Measurements from ENCODE around the gene JUNB.

Gene JUNB

GRCh38 chr19:12791345-12792050, at the start of gene JUNB:
Gene JUNB (plus strand): TSS chr19:12791486. CDS start chr19:12791772, 286 bp downstream.
- peak; percentile 96 for DNase-seq (ENCODE audit: low spot score)

GRCh38 chr19:12745166-12745897, 46.0 kb upstream of the JUNB start:
- no peak for DNase-seq (ENCODE audit: low spot score)

GRCh38 chr19:12748489-12748888, 42.8 kb upstream of the JUNB start:
- DNase-seq (ENCODE audit: low spot score), result no peak

GRCh38 chr19:12749938-12750521, 41.3 kb upstream of the JUNB start:
- DNase-seq (ENCODE audit: low spot score), result no peak

GRCh38 chr19:12750851-12751250, 40.4 kb upstream of the JUNB start:
- DNase-seq (ENCODE audit: low spot score), result no peak

- no peak for DNase-seq (ENCODE audit: low spot score)
Measured at GRCh38 chr19:12751635-12752034, 39.7 kb upstream of the JUNB start, which contains the start of gene BEST2. Gene BEST2 (plus strand): TSS chr19:12751791. CDS start chr19:12752593, 802 bp downstream.

GRCh38 chr19:12752056-12752781, 39.1 kb upstream of the JUNB start:
- DNase-seq (ENCODE audit: low spot score), result no peak

GRCh38 chr19:12754465-12755196, 36.7 kb upstream of the JUNB start:
- DNase-seq (ENCODE audit: low spot score), result no peak

- no peak for DNase-seq (ENCODE audit: low spot score)
Measured at GRCh38 chr19:12756150-12756883, 35.0 kb upstream of the JUNB start.

- DNase-seq (ENCODE audit: low spot score), result peak; percentile 92
Measured at GRCh38 chr19:12757544-12758274, 33.6 kb upstream of the JUNB start.

- no peak for DNase-seq (ENCODE audit: low spot score)
Measured at GRCh38 chr19:12759686-12760085, 31.6 kb upstream of the JUNB start.

GRCh38 chr19:12763100-12763499, 28.2 kb upstream of the JUNB start:
- no peak for DNase-seq (ENCODE audit: low spot score)

- DNase-seq (ENCODE audit: low spot score), result no peak
Measured at GRCh38 chr19:12764698-12765097, 26.6 kb upstream of the JUNB start.

GRCh38 chr19:12766051-12766521, 25.2 kb upstream of the JUNB start:
- DNase-seq (ENCODE audit: low spot score), result peak; percentile 90

GRCh38 chr19:12767150-12767549, 24.1 kb upstream of the JUNB start:
- no peak for DNase-seq (ENCODE audit: low spot score)

- no peak for DNase-seq (ENCODE audit: low spot score)
Measured at GRCh38 chr19:12767666-12768065, 23.6 kb upstream of the JUNB start.

- DNase-seq (ENCODE audit: low spot score), result no peak
Measured at GRCh38 chr19:12769689-12770088, 21.6 kb upstream of the JUNB start.

- no peak for DNase-seq (ENCODE audit: low spot score)
Measured at GRCh38 chr19:12770922-12771321, 20.4 kb upstream of the JUNB start.

GRCh38 chr19:12772323-12772722, 19.0 kb upstream of the JUNB start:
- peak; percentile 38 for DNase-seq (ENCODE audit: low spot score)

- DNase-seq (ENCODE audit: low spot score), result no peak
Measured at GRCh38 chr19:12773571-12773970, 17.7 kb upstream of the JUNB start.
